Forelimb muscle (tissue), 1 donor: Measurements from ENCODE around the gene FBXO45. TPM values are rescaled to one million over a fixed set of nuclear protein-coding genes. Genes with fewer than 3 reads are reported as not detected.
"Not testable (repeated sequence)": the region's sequence is repeated elsewhere in the genome, so short reads cannot be mapped to it uniquely, and the experiment has no call there.

Source experiments
- DNase-seq: peaks from one replicate; pipeline ENCODE4 v3.0.0-alpha.2; 2013; ENCODE audit warnings: low read depth
- polyA plus RNA-seq: library from polyadenylated mRNA; unstranded; fragments of 120-200 nt; gene quantifications from one replicate; pipeline ENCODE4 v1.2.1, GENCODE V29; 2013; ENCODE audit not compliant: insufficient read length

Gene FBXO45, protein sequence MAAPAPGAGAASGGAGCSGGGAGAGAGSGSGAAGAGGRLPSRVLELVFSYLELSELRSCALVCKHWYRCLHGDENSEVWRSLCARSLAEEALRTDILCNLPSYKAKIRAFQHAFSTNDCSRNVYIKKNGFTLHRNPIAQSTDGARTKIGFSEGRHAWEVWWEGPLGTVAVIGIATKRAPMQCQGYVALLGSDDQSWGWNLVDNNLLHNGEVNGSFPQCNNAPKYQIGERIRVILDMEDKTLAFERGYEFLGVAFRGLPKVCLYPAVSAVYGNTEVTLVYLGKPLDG
- 14.5 TPM for polyA plus RNA-seq

DNA sequence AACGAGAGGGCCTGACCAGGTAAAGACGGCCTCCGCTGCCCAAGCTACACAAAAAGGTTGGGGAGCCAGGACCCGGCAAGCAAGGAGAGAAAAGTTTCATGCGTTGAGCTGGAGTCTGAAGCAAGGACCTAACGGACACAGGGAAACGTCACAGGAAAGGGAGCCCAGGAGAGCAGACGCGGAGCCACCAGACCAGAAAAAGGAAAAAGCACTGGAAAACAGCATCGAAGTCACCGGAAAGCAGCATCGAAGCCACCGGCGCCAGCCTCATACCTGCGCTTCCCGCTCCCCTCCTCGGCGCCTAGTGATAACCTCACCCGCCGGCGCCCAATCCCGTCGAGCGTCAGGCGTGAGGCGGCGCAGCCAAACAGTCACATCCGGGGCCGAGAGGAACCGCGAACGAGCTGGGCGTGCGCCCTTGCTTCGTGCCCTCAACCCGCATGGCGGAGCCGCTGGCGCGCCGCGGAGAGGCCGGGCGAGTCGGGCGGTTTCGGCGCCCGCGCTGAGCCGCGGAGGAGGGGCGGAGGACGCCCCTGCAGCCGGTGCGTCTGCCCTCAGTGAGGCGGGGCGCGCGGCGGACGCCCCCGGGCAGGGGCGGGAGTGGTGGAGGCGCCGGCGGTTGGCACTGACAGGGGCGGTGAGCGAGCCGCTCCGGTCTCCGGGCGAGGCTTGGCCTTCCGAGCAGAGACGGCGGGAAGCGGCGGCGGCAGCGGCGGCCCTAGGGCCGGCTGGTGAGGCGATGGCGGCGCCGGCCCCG, at the start of gene FBXO45, which contains the start of gene WDR53:
FBXO45 (plus strand) TSS at position 415 of the 757 bp plus-strand sequence; CDS start at position 740, 325 bp downstream.
WDR53 (minus strand) TSS at position 309 of the 757 bp plus-strand sequence. CDS start 7,079 bp downstream, outside the sequence.
- DNase-seq, result peak; percentile 91

DNA sequence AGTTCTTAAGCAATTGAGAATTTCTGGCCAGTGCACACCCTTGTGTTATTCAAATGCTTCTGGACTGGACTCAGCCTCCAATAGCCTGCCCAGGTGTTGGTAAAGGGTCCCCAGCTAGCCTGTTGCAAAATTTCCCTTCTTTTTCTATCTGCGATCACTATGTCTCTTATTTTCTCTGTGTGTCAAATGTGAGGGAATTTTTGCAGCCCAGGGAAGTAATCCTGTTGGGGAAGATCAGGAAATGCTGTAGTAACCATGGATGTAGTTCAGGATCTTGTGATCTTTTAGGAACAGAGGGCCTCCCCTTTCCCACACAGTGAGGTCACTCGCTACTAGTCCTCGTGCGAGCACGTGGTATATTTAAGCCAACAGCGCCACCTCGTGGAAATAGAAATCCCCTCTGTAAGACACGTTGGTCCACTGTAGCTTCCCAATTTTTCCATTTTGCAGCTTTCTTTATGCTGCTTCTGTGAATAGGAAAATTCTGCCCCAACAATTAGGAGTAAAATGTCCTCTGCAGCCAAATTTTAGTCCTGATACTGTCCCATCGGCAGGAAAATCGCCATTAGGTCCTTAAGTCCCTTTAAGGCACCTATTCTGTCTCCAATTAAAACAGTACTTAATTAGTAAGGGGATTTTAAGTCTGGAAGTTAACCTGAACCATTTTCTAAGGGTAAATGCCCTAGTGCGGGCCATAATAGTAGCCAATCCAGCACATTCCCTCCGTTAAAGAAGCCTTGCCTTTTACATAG, 49.3 kb upstream of the FBXO45 start:
- no peak for DNase-seq

DNA sequence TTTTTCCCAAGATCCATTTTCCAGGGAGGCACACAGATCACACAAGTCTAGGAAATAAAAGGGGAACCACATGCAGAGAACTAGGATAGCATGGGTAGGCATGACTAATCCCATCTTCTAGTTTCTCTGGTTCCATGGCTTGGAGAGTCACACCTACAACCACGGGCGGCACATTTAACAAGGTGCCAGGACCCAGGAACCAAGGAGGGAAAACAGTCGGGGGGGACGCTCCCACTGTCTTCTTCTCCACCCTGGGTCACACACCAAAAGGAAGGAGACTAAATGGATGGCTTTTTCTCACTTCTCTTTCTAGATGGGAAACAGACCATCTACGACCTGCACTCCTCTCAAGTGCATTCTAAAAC, 48.8 kb upstream of the FBXO45 start:
- DNase-seq, result no peak

DNA sequence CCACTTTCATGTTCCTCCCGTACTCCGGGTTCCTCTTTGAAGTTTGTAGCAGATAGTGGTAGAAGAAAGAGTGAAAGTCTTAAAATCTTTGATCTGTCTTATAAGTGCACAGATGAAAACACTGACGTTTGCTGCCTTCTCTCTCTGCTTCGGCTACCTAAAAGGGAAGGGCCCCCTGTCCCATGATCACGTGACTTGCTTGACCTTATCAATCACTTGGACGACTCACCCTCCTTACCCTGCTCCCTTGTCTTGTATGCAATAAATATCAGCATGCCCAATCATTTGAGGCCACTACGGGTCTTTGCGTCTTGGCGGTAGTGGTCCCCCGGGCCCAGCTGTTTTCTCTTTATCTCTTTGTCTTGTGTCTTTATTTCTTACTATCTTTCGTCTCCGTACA, 47.2 kb upstream of the FBXO45 start:
- DNase-seq, result not testable (repeated sequence)

DNA sequence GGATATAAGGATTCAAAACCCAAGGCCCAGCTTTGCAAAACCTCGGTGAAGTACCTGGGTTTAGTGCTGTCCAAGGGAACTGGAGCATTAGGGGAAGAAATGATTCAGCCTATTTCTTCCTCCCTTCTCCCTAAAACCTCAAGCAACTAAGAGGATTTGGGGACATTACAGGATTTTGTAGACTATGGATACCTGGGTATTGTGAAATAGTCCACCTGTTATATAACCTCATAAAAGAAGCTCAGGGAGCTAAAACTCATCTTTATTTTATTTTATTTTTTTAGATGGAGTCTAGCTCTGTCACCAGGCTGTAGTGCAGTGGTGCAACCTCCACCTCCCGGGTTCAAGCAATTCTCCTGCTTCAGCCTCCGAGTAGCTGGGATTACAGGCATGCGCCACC, 44.6 kb upstream of the FBXO45 start:
- DNase-seq, result no peak

DNA sequence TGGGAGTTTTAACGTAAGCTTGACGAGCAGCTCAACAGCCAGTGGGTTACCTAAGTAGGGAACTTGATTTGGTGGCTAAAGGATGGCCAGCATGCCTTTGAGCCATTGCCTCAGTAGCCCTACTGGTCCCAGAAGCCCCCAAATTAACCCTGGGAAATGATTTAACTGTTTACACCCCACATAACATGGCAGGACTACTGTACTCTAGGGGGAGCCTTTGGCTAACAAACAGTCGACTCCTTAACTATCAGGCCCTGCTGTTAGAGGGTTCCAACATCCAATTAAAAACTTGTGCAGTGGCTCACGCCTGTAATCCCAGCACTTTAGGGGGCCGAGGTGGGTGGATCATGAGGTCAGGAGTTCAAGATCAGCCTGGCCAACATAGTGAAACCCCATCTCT, 43.9 kb upstream of the FBXO45 start:
- no peak for DNase-seq

DNA sequence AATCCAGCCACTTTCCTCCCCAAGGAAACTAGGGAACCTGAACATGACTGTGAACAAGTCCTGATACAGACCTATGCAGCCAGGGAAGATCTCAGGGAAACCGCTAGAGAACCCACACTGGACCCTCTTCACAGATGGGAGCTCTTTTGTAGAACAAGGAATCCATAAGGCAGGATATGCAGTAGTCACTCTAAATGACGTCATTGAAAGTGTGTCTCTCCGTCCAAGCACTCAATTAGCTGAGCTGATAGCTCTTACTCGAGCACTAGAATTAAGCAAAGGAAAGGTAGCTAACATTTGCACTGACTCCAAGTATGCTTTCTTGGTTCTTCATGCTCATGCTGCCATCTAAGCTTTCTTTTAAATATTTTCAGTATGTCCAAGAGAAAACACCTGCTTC, 43.3 kb upstream of the FBXO45 start:
- no peak for DNase-seq

DNA sequence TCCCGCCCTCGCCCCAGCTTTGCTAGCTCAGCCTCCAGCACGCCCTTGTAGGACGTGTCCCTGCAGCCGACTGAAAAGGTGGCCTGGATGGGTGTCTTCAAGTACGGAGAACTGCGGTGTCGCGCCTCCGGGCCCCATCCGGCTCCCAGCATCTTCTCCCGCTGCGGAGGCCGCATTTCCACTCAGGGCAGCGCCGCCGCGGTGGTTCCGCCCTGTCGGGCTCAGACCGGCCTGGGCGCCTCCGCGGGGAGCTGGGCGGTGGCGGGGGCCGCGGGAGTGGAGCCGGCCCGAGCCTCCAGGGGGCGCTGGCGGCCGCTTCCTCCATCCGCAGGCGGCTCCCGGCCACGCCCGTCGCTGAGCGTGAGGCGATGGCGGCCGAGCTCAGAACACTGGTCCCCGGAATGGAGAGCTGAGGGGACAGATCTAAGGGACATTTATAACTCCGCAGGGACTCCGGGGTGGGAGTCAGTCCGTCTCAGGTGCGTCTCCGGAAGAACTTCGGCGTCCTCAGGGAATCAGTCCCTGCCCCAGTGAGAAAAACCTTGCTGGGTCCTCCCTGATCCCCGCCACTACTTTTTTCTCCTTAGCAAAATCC, 39.7 kb upstream of the FBXO45 start:
- DNase-seq, result no peak

DNA sequence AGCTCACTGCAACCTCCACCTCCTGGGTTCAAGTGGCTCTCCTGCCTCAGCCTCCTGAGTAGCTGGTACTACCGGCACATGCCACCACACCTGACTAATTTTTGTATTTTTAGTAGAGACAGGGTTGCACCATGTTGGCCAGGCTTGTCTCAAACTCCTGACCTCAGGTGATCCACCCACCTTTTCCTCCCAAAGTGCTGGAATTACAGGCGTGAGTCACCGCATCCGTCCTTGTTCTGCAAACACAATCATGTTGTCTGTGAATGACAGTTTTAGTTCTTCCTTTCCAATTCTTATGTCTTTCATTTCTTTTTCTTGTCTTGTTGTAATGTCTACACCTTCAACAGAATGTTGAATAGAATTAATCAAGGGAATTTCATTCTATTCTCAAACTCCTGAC, 37.0 kb upstream of the FBXO45 start:
- DNase-seq, result no peak

DNA sequence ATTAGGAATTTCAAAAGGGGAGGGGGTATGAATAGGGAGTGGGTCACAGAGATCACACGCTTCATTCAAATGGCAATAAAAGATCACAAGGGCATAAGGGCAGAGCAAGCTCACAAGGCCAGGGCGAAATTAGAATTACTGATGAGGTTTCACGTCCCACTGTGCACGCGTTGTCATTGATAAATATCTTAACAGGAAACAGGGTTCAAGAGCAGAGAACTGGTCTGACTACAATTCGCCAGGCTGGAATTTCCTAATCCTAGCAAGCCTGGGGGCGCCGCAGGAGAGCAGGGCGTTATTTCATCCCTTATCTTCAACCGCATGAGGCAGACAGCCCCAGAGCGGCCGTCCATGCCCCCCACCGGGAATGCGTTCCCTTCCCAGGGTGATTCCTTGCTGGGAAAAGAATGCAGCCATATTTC, 35.2 kb upstream of the FBXO45 start:
- no peak for DNase-seq

DNA sequence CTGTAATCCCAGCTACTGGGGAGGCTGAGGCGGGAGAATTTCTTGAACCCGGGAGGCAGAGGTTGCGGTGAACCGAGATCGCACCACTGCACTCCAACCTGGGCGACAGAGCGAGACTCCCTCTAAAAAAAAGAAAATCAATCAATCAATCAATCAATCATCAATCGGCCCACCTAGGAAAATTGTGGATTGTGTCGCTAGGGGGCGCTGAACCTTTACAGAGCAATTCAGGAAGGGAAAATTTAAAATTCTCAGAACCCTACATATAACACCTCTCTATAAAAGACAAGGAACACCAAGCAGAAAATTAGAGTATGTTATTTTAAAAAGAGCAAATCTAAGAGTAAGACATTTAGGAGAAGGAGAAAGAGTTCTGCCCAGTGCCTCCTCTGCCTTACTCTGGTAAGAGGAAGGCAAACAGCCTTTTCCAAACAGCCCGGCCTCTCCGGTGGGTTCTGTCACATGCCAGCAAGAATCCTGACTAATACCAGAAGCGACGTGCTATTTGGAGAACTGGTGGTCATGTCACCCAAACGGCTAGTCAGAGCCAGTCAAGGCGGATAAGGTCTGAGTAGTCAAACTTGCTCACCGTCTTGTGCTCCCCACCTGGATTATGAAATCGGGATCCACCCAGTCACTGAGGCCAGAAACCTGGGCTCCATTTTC, 31.0 kb upstream of the FBXO45 start:
- DNase-seq, result no peak

DNA sequence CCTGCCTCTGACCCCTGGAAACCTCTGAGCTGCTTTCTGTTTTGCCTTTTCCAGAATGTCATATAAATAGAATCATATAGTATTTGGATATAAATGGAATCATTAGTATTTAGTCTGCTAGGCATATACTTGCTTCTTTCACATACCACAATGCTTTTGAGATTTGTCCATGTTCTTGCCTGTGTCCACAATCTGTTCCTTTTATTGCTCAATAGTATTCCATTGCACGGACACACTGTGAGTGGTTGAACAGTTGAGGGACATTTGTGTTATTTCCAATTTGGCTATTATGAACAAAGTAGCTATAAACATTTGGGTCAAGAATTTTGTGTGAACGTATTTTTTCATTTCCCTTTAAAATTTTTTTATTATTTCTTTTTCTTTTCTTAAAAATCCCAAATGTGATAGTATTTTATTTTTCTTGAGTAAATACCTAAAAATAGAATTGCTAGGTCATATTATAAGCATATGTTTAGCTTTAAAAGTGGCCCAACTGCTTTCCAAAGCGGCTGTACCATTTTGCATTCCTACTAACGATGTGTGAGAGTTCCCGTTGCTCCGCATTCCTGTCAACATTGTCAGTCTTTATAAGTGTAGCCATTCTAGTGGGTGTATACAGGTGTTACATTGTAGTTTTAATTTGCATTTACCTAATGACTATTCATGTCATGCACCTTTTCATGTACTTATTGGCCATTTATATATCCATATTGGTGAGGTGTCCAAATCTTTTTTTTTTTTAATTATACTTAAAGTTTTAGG, 26.6 kb upstream of the FBXO45 start:
- no peak for DNase-seq

DNA sequence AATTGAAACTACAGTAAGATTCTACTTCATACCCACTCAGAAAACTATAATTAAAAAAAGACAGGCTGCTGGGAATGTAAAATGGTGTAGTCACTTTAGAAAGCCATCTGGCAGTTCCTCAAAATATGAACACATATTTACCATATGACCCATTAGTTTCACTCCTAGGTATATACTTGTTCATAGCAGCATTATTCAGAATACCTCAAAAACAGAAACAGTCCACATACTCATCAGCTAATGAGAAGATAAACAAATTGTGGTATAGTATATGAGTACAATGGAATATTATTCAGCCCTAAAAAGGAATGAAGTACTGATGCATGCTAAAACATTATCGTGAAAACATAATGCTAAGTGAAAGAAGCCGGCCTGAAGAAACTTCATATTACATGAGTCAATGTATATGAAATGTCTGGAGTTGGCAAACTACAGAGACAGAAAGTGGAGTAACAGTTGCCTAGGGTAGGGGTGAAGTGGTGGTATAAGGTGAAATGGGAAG, 23.9 kb upstream of the FBXO45 start:
- DNase-seq, result no peak

DNA sequence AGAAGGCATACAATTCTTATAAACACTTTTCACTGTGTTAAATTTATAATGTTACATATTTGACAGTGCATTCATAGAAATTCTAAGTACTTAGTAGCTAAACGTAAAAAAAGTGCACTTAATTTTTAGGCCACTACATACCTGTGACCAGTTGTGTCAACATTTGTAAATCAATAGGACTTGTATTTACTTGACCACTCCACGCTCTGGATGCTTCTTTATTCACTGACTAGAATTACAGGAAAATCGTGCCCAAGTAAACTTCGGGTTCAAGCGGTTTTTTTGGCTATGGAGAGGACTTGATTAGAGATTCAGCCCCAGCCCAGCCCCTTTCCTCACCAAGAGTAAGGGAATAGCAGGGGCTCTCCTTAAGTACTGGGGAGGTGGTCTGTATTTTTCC, 21.9 kb upstream of the FBXO45 start:
- DNase-seq, result no peak

DNA sequence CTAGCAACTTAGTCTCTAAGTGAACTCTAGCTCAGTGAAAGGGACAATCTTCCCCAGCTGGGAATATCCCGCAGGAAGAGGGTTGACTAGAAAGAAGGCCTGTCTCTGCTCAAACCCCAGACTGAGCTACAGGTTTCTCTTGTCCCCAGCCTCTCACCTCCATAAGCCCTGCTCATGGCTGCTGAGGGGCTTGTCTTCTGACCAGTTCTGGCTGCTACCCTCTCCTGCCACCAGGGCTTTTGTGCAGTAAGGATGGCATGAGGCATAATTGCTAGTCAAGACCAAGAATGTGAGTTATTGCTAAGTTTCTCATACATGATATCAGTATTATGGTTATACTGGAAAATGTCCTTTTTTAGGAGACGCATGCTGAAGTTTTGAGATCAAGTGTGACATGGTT, 21.4 kb upstream of the FBXO45 start:
- no peak for DNase-seq

DNA sequence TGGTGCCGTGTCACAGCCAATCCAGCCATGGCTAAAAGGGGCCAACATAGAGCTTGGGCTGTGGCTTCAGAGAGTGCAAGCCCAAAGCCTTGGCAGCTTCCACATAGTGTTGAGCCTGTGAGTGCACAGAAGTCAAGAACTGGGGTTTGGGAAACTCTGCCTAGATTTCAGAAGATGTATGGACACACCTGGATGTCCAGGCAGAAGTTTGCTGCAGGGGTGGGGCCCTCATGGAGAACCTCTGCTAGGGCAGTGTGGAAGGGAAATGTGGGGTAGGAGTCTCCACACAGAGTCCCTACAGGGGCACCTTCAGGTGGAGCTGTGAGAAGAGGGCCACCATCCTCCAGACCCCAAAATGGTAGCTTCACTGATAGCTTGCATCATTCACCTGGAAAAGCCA, 19.1 kb upstream of the FBXO45 start:
- not testable (repeated sequence) for DNase-seq

DNA sequence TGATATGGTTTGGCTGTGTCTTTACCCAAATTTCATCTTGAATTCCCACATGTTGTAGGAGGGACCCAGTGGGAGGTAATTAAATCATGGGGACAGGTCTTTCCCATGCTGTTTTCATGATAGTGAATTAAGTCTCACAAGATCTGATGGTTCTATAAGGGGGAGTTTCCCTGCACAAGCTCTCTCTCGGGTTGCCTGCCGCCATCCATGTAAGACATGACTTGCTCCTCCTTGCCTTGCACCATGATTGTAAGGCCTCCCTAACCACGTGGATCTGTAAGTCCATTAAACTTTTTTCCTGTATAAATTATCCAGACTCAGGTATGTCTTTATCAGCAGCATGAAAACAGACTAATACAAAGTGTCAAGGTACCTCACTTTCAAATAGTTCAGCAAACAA, 18.3 kb upstream of the FBXO45 start:
- not testable (repeated sequence) for DNase-seq

DNA sequence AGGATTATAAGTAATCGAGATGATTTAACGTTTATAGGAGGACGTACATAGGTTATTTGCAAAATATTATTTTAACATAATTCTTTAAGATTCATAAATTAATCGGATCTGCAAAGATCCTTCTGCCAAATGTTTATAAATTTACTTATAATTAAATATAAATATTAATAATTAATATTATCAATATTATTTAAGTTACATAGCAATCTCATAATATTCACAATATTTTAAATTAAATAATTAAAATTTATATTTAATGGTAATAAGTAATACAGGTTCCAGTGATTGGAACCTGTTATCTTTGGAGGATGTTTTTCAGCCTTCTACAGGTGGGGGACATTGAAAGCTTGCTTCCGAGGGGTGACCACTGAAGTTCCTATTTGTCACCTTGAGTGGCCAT, 16.2 kb upstream of the FBXO45 start:
- DNase-seq, result no peak

DNA sequence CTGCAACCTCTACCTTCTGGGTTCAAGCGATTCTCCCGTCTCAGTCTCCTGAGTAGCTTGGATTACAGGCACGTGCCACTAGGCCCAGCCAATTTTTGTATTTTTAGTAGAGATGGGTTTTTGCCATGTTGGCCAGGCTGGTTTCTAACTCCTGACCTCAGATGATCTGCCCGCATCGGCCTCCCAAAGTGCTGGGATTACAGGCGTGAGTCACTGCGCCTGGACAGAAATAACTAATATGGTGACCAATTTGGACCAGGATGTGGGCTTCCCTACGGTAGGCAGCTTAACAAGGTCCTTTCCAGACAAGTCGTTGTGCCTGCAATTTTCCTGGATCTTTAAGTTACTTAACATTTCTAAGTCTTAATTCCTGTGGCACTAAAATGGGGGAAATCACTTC, 14.9 kb upstream of the FBXO45 start:
- DNase-seq, result no peak

DNA sequence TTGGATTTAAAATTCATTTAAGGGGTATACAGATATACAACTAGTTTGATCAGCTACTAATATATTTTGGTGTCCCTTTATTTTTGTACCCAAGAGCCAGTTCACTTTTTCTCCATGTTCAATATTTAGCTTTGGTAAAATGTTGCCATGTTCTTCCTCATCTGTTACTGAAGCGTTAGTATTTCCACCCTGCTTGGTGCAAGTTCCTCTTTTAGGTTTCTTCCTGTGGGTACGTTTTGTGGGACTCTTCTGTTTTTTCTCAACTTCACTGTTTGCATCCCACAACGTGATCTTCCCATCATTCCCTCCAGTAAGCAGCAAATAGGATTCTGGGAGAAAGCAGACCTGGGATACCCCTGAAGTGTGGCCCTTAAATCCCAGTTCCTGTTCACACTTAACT, 14.3 kb upstream of the FBXO45 start:
- no peak for DNase-seq

DNA sequence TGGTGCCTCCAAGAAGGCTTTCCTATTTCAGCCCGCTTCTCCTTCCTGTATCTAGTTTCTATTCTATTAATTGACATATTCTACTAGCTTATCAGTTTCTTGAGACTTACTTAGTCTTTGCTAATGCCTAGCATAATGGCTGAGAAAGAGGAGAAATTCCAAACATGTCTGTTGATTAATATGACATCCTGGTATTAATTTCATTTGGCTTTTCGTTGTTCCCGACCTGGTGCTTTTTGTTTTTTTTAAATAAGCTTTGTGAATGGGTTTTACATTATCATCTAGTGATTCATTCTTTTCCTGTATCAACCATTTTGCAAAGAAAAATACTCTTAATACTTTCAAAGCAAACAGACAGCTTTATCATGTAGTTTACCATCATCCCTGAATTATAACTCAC, 13.2 kb upstream of the FBXO45 start:
- no peak for DNase-seq
